IPS-18c (cell line): ENCODE results near the gene TMEM217.

Source experiments
- H3K4me3 ChIP-seq: 2 replicates; pipeline ENCODE4 v1.7.0; 2013; ENCODE audit warnings: low read depth, mild to moderate bottlenecking, low read length, moderate library complexity; ENCODE audit not compliant: insufficient read depth
- H3K9me3 ChIP-seq: one replicate; pipeline ENCODE4 v1.6.1; 2013; ENCODE audit warnings: mild to moderate bottlenecking, low read length, moderate library complexity; ENCODE audit not compliant: control insufficient read depth, insufficient read depth

TMEM217 gene

DNA sequence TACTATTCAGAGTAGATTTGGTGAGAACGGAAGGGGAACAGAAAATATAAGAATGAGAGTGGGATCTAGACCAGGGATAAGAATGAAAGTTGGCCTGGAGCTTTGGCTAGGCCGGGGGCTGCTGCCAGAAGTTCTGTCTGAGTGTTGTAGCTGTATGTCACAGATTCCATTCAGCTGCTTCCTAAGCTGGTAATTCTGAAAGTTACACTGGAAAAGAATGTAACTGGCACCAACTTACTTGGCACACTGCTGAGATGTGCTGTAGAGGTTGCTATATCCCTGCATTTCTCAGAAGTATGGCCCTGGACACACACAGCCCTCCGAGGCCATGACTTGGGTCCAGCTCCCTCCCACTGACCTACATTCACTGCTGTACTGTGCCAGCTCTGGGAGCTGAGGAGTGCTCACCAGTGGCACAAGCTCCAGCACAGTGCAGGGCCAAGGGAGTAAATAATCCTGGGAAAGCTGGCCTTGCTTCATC is 25.8 kb upstream of the TMEM217 start:
- Histone ChIP-seq H3K4me3 (no peak overlapping the region), H3K9me3 (no peaks in the 10 kb centered on the region)

DNA sequence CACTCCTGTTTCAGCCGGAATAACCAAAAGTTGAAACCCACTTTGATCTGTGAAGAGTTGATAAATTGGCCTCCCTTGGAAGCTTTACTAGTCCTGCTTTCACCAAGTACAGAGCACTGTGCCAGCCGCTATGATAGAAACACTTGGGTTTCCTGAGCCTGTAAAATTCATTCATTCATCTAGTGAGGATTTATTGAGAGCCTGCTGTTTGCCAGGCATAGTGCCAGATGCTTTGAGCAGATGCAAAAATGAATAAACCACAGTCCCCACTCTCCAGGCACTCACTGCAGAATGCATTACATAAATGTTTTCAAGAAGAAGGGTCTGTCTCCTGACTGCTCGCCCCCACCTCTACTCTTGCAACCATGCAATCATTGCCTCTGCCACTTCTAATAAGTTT is 25.3 kb upstream of the TMEM217 start:
- no peaks in the 10 kb centered on the region for H3K9me3 ChIP-seq
- no peak overlapping the region for H3K4me3 ChIP-seq

DNA sequence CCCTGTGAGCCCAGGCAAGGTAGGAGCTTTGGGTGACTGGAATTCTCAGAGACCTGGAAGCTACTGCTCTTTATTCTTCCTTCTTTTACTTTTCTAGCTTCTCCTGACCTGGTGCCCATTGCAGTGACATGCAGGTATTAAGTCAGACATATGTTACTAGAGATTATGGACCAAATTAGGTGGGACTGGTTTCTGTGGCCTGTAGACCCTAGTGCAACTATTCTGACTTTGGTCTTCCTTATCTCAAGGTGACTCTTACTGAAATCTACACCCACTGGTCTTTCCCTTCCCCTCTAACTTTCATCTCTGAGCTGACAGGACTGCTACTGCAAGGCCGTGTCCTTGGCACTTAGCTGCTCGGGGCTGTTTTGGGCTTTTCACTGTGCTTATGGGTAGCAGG is 24.4 kb upstream of the TMEM217 start:
- H3K9me3 ChIP-seq, result no peaks in the 10 kb centered on the region

GRCh38 chr6:37280162-37280887 is 22.4 kb upstream of the TMEM217 start:
- Histone ChIP-seq H3K9me3 (no peaks in the 10 kb centered on the region), H3K4me3 (no peak overlapping the region)

More for the DNA sequence above, 24.4 kb upstream of the TMEM217 start:
- no peak overlapping the region for H3K4me3 ChIP-seq

DNA sequence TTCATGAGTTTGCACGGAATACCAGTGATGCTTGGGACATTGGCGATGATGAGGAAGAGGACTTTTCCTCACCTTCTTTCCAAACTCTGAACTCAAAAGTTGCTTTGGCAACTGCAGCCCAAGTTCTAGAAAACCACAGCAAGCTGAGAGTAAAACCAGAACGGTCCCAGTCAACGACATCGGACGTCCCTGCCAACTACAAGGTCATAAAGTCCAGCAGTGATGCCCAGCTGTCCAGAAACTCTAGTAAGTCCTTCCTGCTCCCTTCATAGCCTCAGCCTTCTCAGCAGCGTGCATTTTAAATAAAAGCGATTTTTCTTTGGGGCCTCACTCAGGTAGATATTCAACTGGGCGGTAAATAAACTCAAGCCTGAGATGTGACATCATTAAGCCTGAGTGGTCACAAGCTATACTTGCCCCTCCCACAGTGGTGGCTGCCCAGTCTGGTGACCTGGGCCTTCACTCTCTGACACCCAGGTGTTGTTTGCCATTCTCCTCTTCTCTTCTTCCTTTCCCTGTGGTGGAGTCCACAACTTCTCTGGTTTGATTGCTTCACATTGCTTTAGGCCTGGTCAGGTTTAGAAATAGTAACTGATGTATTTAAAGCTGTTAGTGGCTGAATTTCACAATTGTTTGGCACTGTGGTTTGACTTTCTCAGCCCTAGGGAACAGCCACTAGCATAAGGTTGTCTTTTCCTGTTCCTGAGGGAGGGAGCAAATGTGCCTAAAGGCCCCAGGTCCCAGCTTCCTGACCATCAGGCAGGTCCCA is 21.6 kb upstream of the TMEM217 start:
- H3K9me3 ChIP-seq, result no peaks in the 10 kb centered on the region
- H3K4me3 ChIP-seq, result no peak overlapping the region

GRCh38 chr6:37277001-37277409 is 19.1 kb upstream of the TMEM217 start:
- Histone ChIP-seq H3K9me3 (no peaks in the 10 kb centered on the region), H3K4me3 (no peak overlapping the region)

GRCh38 chr6:37275350-37275749 is 17.4 kb upstream of the TMEM217 start:
- Histone ChIP-seq H3K4me3 (no peak overlapping the region), H3K9me3 (no peaks in the 10 kb centered on the region)

- no peak overlapping the region for H3K4me3 ChIP-seq
- H3K9me3 ChIP-seq, result no peaks in the 10 kb centered on the region
Measured at GRCh38 chr6:37273690-37274089, 15.7 kb upstream of the TMEM217 start.

- H3K4me3 ChIP-seq, result no peak overlapping the region
- no peaks in the 10 kb centered on the region for H3K9me3 ChIP-seq
Measured at GRCh38 chr6:37272834-37273566, 15.1 kb upstream of the TMEM217 start.

GRCh38 chr6:37269105-37269504 is 11.2 kb upstream of the TMEM217 start:
- Histone ChIP-seq H3K9me3 (no peaks in the 10 kb centered on the region), H3K4me3 (no peak overlapping the region)

- Histone ChIP-seq H3K4me3 (no peak overlapping the region), H3K9me3 (no peaks in the 10 kb centered on the region)
Measured at GRCh38 chr6:37265860-37266259, 7.9 kb upstream of the TMEM217 start.

DNA sequence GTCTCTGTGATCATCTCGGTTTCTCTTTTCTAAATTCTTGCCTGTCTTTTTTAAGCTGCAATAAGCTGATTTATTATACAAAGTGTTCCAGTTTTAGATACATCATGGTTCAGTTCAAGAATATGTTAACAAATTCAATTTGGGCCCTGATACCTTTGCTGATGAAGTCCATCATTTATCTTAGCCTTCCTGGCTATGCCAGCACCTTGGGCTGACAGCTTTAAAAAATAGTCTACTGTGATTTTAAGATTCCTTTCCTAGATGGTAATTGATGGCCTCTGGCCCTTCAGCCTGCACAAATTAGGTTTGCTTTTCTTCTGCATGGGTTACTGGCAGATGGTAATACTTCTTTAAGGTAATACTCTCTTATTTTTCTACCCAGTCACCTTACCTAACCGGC is 7.1 kb upstream of the TMEM217 start:
- H3K9me3 ChIP-seq, result no peaks in the 10 kb centered on the region
- H3K4me3 ChIP-seq, result no peak overlapping the region

GRCh38 chr6:37262446-37263026 is 4.6 kb upstream of the TMEM217 start:
- H3K9me3 ChIP-seq, result no peaks in the 10 kb centered on the region
- H3K4me3 ChIP-seq, result no peak overlapping the region

GRCh38 chr6:37261198-37261597 is 3.3 kb upstream of the TMEM217 start:
- Histone ChIP-seq H3K9me3 (no peaks in the 10 kb centered on the region), H3K4me3 (no peak overlapping the region)

DNA sequence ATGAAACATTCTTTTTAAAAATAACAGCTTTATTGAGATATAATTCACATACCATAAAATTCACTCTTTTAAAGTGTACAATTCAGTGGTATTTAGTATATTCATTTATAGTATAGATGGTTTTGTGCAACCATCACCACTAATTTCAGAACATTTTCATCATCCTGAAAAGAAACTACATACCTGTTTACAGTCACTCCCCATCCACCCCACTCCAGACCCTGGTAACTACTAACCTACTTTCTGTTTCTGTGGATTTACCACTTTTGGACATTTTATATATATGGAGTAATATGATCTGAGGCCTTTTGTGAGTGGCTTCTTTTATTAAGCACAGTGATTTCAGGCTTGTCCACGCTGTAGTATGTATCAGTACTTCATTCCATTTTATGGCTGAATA is 2.5 kb upstream of the TMEM217 start:
- no peaks in the 10 kb centered on the region for H3K9me3 ChIP-seq
- H3K4me3 ChIP-seq, result no peak overlapping the region

- H3K9me3 ChIP-seq, result no peaks in the 10 kb centered on the region
- no peak overlapping the region for H3K4me3 ChIP-seq
Measured at GRCh38 chr6:37260040-37260439, 2.1 kb upstream of the TMEM217 start.

- Histone ChIP-seq H3K9me3 (no peaks in the 10 kb centered on the region), H3K4me3 (no peak overlapping the region)
Measured at GRCh38 chr6:37259191-37259590, 1.2 kb upstream of the TMEM217 start.
